Glutamatergic neuron (in vitro differentiated cells): ENCODE results near the gene DMXL2. TPM values are rescaled to one million over a fixed set of nuclear protein-coding genes. Genes with fewer than 3 reads are reported as not detected.
"Not testable (repeated sequence)": the region's sequence is repeated elsewhere in the genome, so short reads cannot be mapped to it uniquely, and the experiment has no call there.

ENCODE experiments used
- DNase-seq: peaks from one replicate; pipeline ENCODE4 v3.0.0; 2022
- H3K27ac Mint-ChIP-seq: one replicate; pipeline ENCODE4 v1.8.0; 2020; ENCODE audit warnings: mild to moderate bottlenecking, mixed read lengths, inconsistent platforms; ENCODE audit not compliant: unreplicated experiment
- H3K27me3 Mint-ChIP-seq: one replicate; pipeline ENCODE4 v1.8.0; 2020; ENCODE audit warnings: mild to moderate bottlenecking, moderate library complexity, mixed read lengths, inconsistent platforms; ENCODE audit not compliant: unreplicated experiment
- H3K36me3 Mint-ChIP-seq: one replicate; pipeline ENCODE4 v1.8.0; 2020; ENCODE audit warnings: mild to moderate bottlenecking, mixed read lengths, inconsistent platforms; ENCODE audit not compliant: unreplicated experiment
- H3K4me1 Mint-ChIP-seq: one replicate; pipeline ENCODE4 v1.8.0; 2020; ENCODE audit warnings: mild to moderate bottlenecking, low read depth, mixed read lengths, inconsistent platforms; ENCODE audit not compliant: unreplicated experiment
- H3K4me3 Mint-ChIP-seq: one replicate; pipeline ENCODE4 v1.8.0; 2020; ENCODE audit warnings: mild to moderate bottlenecking, mixed read lengths, inconsistent platforms; ENCODE audit not compliant: unreplicated experiment
- H3K9me3 Mint-ChIP-seq: one replicate; pipeline ENCODE4 v1.8.0; 2020; ENCODE audit warnings: mild to moderate bottlenecking, moderate library complexity, mixed read lengths, inconsistent platforms; ENCODE audit not compliant: unreplicated experiment
- total RNA-seq: library from RNA; stranded (reverse); fragmentation: NEBNext Ultra II Directional; extraction: Animal tissue kit (Norgen Biotek cat#: 25700); gene quantifications from one replicate; pipeline ENCODE4 v1.2.1, GENCODE V29; 2021; ENCODE audit not compliant: unreplicated experiment
- TF ChIP-seq, protein P1 (sequence below): fragments of 200-600 bp; sonication (generic); IDR thresholded peaks from one replicate; pipeline ENCODE4 v1.5.0; 2021; ENCODE audit not compliant: partially characterized antibody, unreplicated experiment

Gene DMXL2
- total RNA-seq, 1 donor from 2014 or later = 48.2 TPM

DNA sequence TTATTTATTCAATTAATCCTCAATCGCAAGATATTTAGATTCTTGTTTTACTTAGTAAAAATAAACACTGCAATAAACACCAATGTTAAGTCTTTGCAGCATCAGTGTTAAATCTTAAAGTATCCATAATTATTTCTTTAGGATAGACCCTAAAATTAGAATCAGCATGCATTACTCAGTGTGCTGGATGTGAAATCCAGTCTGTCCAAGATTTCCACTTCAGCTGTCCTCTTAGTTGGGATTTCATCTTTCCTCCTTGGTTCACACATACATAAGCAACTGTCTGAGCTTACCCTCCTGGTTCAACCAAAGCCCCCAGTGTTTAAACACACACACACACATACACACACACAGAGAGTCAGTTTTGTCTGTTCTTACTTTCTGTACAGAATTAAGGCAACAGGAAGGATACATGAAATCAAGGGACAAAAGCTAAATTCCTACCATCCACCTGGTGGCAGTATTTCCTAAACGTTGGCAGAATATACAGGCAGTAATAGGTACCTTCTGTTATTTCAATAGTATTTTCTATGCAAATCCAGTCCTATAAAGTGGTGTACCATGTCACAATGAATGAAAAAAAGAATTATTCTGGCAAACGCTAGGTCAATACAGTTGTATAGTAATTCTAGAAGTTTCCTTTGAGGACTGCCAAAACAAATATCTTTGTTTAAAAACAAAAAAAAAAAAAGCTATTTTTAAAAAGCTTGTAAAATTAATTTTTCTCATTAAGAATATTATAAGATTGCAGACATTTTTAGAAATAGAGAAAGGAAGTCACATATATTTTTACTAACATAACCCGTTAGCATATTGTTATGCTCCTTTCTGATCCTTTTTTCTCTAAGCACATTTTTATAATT is 27.3 kb upstream of the DMXL2 start:
- no peak overlapping the region for H3K27ac Mint-ChIP-seq
- no peaks in the 10 kb centered on the region for H3K9me3 Mint-ChIP-seq
- no peaks in the 10 kb centered on the region for H3K36me3 Mint-ChIP-seq
- peaks cover 1% of the 10 kb centered on the region for H3K27me3 Mint-ChIP-seq
- DNase-seq = no peak
- H3K4me1 Mint-ChIP-seq = peaks cover 3% of the 10 kb centered on the region
- no peak overlapping the region for H3K4me3 Mint-ChIP-seq
- TF ChIP-seq, protein P1, sequence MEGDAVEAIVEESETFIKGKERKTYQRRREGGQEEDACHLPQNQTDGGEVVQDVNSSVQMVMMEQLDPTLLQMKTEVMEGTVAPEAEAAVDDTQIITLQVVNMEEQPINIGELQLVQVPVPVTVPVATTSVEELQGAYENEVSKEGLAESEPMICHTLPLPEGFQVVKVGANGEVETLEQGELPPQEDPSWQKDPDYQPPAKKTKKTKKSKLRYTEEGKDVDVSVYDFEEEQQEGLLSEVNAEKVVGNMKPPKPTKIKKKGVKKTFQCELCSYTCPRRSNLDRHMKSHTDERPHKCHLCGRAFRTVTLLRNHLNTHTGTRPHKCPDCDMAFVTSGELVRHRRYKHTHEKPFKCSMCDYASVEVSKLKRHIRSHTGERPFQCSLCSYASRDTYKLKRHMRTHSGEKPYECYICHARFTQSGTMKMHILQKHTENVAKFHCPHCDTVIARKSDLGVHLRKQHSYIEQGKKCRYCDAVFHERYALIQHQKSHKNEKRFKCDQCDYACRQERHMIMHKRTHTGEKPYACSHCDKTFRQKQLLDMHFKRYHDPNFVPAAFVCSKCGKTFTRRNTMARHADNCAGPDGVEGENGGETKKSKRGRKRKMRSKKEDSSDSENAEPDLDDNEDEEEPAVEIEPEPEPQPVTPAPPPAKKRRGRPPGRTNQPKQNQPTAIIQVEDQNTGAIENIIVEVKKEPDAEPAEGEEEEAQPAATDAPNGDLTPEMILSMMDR = peak; percentile 69

DNA sequence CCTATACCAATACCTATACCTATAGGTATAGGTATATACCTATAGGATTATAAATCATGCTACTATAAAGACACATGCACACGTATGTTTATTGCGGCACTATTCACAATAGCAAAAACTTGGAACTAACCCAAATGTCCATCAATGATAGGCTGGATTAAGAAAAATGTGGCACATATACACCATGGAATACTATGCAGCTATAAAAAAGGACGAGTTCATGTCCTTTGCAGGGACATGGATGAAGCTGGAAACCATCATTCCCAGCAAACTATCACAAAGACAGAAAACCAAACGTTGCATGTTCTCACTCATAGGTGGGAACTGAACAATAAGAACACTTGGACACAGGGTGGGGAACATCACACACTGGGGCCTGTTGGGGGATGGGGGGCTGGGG is 26.1 kb upstream of the DMXL2 start:
- H3K4me3 Mint-ChIP-seq, H3K36me3 Mint-ChIP-seq, DNase-seq, H3K27ac Mint-ChIP-seq, H3K27me3 Mint-ChIP-seq, H3K9me3 Mint-ChIP-seq, H3K4me1 Mint-ChIP-seq: not testable (repeated sequence)

DNA sequence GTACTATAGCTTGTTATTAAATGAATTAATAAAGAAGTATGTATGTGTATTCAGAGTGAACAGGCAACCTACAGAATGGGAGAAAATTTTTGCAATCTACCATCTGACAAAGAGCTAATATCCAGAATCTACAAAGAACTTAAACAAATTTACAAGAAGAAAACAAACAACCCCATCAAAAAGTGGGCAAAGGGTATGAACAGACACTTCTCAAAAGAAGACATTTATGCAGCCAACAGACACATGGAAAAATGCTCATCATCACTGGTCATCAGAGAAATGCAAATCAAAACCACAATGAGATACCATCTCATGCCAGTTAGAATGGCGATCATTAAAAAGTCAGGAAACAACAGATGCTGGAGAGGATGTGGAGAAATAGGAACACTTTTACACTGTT is 25.5 kb upstream of the DMXL2 start:
- not testable (repeated sequence) for DNase-seq, H3K27me3 Mint-ChIP-seq, H3K4me1 Mint-ChIP-seq, H3K4me3 Mint-ChIP-seq, H3K36me3 Mint-ChIP-seq, H3K9me3 Mint-ChIP-seq, H3K27ac Mint-ChIP-seq

DNA sequence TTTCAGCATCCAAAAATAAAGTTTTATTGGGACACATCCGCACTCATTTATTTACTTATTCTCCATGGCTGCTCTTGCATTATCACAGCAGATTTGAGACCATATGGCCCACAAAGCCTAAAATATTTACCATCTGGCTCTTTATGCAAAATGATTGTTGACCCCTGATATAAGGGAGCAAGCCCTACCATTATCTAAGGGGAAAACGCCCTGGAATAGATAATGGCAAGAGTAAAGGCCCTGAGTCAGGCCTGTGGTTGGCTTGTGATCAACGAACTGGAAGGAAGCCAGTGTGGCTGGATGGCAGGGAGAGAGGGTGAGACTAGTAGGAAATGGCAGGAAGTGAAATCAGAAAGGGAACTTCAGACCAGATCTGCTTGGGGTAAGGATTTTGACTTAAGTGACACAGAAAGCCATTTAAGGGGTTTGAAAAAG is 24.6 kb upstream of the DMXL2 start:
- Mint-ChIP-seq H3K4me1 (peaks cover 3% of the 10 kb centered on the region), H3K9me3 (no peaks in the 10 kb centered on the region), H3K27me3 (peaks cover 3% of the 10 kb centered on the region), H3K27ac (peak overlapping the region; percentile 40), H3K4me3 (no peak overlapping the region), H3K36me3 (no peaks in the 10 kb centered on the region)
- no peak for DNase-seq
- TF ChIP-seq, protein P1 = no peak

DNA sequence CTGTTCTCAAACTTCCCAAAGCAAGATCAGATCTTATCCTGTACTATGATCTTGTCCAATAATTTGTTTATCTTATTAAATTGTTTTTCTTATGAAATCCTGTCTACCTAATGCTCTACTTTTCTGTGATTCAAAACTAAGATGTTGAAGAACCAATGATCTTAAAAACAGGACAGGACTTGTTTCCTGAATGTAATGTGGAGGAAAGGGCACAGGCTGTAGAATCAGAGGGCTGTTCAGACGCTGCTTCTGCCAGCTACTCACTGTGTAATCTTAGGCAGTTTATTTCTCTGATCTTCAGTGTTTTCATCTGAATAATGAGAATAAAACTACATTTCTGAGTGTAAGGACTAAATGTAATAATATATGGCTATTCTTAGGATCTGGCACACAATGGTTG is 20.1 kb upstream of the DMXL2 start:
- H3K27me3 Mint-ChIP-seq = peaks cover 2% of the 10 kb centered on the region
- H3K4me3 Mint-ChIP-seq = no peak overlapping the region
- H3K9me3 Mint-ChIP-seq = no peaks in the 10 kb centered on the region
- H3K36me3 Mint-ChIP-seq = no peaks in the 10 kb centered on the region
- no peak for DNase-seq
- TF ChIP-seq, protein P1 = no peak
- H3K27ac Mint-ChIP-seq = no peak overlapping the region
- H3K4me1 Mint-ChIP-seq = peaks cover 3% of the 10 kb centered on the region

DNA sequence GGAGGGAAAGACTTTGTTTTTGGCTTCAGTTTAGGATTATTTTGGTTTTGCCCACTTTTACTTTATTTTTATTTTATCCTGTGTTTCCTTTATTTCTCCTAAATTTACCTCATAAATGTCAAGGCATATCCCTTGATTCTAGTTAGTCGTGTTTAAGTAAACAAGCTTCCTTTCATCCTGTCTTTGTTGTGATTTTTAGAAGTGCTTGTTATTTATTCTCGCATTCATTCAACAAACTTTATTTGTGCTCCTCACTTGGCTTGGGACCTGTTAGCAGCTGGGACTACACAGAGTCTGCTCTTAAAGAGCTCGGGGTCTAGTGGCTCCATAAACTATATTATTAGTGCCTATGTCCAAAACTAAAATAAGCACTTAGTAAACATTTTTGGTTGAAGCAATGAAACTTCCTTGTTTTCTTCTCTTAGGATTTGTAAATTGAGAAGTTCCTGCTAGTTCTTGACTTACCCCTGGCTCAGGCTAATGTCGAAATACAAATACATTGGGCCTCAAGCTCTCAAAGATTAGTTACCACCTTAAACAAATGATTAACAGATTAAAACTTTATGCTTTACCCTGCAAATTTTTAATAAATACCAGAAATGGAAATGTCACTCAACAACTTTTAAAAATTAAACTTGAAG is 19.0 kb upstream of the DMXL2 start:
- DNase-seq = no peak
- no peaks in the 10 kb centered on the region for H3K36me3 Mint-ChIP-seq
- H3K4me3 Mint-ChIP-seq = no peak overlapping the region
- TF ChIP-seq, protein P1 = no peak
- H3K4me1 Mint-ChIP-seq = peaks cover under 1% of the 10 kb centered on the region
- H3K27me3 Mint-ChIP-seq = peaks cover 2% of the 10 kb centered on the region
- H3K9me3 Mint-ChIP-seq = no peaks in the 10 kb centered on the region
- H3K27ac Mint-ChIP-seq = no peak overlapping the region
